Esophagus mucosa (tissue), 1 donor: ENCODE data around the gene RMND5B. TPM values are rescaled to one million over a fixed set of nuclear protein-coding genes. Genes with fewer than 3 reads are reported as not detected.
"Not testable (repeated sequence)": the region's sequence is repeated elsewhere in the genome, so short reads cannot be mapped to it uniquely, and the experiment has no call there.

ENCODE experiments used
- ATAC-seq: fragments of 200-7000 bp; cut with Tn5 transposase; one replicate; pipeline ENCODE4 v1.9.1; 2020
- total RNA-seq: library from RNA; stranded (reverse); gene quantifications from one replicate; pipeline ENCODE4 v1.2.4, GENCODE V29; 2023
- donor health status: DM: yes; HTN: yes; CAD: no.

RMND5B gene
- total RNA-seq, 1 donor from 2014 or later, result 71.5 TPM

DNA sequence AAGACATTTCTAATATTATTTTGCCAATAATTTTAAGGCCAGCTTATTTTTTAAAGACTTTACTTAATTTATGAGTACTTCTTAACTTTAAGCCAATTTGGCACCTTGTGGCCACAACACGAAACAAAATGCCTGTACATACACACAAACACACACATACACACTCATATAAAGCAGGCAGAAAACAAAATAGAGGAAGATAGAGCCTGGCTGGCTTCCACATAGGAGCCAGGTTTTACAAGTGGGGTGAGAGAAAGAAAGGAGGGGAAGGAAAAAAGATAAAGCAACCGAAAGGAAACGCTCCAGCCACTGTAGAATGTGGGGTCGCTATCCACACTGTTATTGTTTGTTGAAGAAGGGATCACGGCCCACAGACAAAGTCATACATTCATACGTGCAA lies 46.0 kb downstream of the RMND5B start:
- no peak for ATAC-seq

DNA sequence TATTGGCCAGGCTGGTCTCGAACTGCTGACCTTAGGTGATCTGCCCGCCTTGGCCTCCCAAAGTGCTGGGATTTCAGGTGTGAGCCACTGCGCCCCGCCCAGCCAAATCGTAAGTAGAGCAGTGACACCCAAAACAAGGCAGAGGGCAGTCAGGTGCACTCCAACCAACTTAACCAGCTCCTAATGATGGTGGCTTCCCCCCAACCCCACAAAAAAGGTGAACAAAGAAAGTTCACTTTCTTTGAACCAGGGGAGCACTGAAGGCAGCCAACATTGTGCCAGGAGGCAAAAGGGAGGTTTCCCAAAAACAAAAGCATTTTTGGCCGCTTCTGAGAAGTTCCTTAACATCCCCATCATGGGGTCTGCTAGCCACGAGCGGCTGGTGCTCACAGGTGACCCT lies 46.8 kb downstream of the RMND5B start:
- no peak for ATAC-seq

DNA sequence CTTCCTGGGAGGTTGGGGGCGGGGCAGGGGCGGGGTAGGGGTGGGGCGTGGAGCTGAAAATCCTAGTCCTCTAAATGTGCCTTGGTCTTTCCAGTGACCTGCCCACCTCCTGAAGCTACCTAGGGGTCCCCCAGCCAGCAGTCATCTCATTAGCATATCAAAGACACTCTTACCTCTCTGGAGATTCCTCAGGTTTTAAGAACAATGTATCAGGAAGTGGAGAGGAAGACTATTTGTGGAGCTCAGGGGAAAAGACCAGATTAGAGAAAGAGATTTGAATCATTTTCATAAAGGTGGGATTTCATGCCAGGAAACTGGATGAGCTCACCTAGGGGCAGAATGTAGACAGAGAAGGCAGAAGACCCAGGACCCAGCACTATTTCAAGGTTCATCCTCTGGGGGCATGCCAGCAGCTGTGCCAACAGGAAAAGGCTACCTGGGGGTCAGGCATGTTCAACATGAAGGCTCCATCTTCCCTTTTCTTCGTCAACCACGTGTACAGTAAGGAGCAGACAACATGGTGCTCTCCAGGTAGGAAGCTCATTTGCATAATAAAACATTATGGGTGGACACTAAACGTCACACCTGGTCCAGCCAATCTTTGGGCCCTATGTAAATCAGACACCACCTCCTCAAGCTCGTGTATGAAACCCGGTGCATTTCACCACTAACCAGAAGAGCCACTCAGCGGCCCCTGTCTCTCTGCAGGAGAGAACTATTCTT lies 49.5 kb downstream of the RMND5B start:
- ATAC-seq, result no peak

DNA sequence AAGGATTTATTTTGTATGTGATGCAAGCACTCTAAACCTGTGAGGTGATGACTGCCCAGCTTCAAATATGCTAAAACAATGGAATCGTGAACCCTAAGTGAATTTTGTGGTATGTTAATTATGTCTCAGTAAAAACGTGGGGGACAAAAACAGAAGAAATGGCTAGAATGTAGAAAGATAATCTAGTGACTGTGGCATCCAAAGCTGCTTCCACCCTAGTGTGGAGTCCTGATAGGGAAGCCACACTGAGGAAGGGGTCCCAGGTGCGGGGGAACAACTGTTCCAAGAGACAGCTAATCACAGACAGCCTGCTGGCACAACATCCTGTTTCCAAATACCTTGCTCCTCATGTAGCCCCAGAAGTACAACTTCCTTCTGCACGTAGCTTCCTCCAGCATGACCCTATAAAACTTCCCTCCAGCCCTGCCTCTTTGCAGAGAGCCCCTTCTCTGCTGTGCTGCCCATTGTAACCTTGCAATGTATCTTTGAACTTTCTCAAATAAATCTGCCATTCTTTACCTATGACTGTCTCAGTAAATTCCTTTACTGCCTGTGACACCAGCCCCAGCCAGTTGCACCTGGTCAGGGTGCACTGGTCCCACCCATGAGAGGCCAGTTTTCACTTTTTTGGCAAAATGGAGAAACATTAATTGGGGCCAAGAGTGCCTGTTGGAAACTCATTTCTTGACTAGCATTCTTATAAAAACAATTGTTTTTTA lies 51.5 kb downstream of the RMND5B start:
- no peak for ATAC-seq

DNA sequence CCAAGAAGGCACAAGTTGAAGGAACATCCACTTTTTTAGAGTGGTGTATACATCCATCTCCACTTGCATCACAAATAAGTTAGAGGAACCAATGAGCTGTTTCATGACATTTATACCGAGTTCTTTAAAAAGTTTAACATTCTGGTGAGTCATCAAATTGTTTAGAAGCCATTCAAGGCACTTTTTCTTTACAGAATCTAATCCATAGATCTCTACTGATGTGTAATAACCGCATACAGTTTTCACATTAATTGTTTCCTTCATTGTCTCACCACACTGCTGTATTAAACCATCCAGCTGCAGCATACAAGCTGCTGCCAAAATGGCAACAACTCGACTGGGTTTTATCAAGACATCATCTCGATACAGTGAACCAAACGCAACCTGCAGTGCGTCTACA lies 55.6 kb downstream of the RMND5B start:
- peak; percentile 62 for ATAC-seq

DNA sequence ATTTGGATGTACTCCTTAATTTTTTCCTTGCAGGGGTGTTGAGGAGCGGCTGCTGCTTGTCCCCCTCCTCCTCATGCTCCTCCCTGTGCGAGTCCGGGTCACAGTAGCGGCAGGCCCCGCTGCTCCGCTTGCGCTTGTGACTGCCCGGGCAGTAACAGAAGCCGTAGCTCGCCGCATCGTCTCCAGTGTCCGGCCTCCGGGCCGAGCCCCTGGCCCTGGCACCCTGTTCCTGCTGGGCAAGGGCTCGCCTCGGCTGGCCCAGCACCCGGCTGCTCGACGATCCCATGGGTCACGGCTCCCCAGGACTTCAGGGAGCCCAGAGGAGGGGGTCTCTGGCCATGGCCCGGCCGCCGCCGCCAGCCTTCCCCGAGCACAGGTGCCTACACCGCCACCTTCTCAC lies 56.2 kb downstream of the RMND5B start, which contains the start of gene GMCL2:
Gene GMCL2, minus strand, starts transcription at position 358 of the 400 bp plus-strand sequence. Its CDS starts 72 bp downstream, at position 286.
- ATAC-seq, result no peak

DNA sequence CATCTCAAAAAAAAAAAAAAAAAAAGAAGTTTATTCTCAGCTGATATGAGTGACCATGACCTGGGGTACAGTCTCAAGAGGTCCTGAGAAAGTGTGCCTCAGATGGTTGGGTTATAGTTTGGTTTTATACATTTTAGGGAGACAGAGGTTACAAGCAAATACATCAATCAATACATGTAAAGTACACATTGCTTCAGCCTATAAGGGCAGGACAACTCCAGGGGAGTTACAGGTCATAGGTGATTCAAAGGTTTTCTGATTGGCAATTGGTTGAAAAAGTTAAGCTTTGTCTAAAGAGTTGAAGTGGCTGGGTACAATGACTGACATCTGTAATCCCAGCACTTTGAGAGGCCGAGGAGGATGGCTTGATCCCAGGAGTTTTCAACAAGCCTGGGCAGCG lies 58.6 kb downstream of the RMND5B start:
- ATAC-seq, result no peak

DNA sequence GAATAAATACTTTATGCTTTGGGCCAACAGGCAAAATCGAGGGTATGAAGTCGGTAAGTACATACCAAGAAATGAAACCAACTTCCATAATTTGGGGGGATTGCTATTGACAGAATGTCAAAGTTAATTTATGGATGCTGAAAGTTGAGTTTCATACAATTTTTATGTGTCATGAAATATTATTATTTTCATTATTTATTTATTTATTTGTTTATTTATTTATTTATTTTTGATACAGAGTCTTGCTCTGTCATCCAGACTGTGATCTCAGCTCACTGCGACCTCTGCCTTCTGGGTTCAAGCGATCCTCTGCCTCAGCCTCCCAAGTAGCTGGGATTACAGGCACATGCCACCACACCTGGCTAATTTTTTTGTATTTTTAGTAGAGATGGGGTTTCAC lies 60.8 kb downstream of the RMND5B start:
- no peak for ATAC-seq

DNA sequence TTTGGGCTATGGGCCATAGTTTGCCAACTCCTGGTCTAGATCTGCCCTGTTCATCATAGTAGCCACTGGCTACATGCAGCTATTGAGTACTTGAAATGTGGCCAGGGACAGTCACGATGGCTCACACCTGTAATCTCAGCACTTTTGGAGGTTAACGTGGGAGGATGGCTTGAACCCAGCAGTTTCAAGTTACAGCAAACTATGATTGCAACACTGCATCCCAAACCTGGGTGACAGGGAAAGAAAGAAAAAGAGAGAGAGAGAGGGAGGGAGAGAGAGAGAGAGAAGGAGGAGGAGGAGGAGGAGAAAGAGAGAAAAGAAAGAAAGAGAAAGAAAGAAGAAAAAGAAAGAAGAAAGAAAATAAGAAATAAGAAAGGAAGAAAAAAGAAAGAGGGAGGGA lies 61.4 kb downstream of the RMND5B start:
- ATAC-seq, result peak; percentile 89

DNA sequence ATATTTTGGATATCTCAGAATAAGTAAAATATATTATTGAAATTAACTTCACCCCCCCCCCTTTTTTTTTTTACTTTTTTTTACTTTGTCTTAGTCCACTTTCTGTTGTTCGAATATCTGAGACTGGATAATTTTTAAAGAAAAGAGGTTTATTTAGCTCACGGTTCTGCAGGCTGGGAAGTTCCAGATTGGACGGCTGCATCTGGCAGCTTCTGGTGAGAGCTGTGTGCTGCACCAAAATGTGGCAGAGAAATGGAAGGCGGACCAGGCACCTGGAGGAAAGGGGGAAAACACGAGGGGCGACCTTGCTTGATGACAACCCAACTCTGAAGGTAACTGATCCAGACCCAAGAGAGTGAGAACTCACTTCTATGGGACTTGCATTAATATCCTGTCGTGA lies 62.0 kb downstream of the RMND5B start:
- ATAC-seq, result no peak

DNA sequence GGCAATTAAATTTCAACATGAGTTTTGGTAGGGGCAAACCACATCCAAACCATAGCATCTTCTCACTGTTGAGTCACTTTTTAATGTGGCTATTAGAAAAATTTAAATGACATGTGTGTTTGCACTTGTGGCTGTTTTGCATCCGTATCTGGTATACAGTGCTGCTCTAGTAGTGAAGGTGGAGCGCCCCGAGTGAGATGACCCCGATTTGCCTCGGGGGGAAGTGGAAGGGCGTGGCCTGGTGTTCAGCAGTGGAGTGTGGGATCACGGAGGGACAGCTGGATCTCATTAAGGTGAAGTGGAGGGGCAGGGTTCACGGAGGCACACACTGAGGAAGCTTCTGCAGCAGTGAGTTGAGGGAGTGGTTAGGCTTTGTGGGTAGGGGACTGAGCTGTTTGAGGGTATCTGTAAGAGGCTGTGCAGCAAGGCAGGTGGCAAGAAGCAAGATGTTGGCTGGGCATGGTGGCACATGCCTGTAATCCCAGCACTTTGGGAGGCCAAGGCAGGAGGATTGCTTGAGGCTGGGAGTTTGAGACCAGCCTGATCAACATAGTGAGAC lies 62.5 kb downstream of the RMND5B start:
- ATAC-seq, result no peak

DNA sequence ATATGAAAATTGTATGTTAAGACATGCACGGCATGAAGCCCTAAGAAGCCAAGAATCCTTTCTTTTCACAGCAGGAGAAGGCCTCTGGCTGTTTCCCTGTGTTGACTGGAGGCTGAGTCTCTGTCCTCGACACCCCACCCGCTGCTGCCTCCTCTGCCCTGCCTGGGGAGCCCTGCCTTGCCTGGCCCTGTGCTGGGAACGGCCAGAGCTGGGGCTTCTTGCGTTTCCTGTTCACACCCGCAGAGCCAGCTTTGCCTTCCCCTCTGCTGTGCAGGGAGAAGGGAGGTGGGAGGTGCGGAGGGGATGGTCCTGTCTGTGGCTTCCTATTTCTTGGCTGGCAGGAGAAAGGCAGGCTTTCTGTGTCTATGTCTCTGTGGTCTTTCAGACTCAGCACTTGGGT lies 63.2 kb downstream of the RMND5B start:
- peak; percentile 45 for ATAC-seq

DNA sequence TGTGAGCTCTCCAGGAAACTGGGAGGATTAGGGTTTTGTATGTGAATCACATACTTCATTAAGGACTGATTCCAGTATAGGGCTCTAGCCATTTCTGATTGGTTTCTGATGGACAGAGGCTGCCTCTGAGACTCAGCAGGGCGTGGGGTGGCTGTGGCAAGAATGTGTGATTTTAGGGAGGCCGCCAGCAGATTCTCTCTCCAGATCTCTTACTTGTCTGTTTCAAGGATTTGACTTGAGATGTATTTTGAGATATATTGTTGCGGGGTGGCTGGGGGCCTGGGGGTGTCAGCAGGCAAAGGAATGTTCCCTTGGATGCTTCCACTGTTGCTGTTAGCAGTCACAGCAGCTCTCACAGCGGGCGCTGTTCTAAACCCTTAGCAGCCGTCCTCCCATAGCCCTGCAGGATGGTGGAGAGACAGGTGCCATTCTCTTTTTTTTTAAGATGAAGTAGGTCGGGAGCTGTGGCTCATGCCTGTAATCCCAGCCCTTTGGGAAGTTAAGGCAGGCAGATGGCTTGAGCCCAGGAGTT lies 65.5 kb downstream of the RMND5B start:
- no peak for ATAC-seq

DNA sequence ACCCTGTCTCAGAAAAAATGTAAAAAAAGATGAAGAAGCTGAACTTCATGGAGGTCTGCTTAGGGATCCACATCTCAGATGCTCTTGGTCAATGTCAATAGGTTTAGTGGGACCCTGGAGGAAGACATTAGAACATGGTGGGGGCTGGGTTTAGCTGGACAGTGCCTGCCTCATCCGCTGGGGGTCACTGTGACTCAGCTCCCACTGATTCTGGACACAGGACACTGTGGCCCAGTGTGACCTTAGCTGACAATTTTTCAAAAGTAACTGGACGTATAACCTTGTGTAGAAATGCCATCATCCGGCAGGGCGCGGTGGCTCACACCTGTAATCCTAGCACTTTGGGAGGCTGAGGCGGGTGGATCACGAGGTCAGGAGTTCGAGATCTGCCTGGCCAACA lies 66.2 kb downstream of the RMND5B start:
- no peak for ATAC-seq

DNA sequence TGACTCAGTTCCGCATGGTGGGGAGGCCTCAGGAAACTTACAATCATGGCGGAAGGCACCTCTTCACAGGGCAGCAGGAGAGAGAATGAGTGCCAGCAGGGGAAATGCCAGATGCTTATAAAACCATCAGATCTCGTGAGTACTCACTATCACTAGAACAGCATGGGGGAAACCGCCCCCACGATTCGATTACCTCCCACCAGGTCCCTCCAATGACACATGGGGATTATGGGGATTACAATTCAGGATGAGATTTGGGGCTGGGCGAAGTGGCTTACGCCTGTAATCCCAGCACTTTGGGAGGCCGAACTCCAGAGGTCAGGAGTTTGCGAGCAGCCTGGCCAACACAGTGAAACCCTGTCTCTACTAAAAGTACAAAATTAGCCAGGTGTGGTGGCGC lies 67.3 kb downstream of the RMND5B start:
- ATAC-seq, result not testable (repeated sequence)

DNA sequence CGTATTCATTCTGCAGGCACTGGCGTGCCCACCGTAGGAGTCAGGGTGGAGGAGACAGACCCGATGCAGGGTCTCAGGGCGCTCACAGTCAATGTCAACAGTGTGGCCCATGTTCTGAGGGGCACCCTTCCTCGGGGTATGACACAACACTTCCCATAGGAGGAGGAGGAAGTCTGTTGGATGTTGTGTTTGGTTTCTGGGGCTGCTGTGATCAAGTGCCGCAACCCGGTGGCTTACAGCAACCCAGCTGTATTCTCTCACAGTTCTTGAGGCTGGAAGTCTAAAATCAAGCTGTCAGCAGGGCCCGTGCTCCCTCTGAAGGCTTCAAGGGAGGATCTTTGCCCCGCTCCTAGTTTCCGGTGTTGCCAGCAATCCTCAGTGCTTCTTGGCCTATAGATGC lies 67.9 kb downstream of the RMND5B start:
- ATAC-seq, result no peak

DNA sequence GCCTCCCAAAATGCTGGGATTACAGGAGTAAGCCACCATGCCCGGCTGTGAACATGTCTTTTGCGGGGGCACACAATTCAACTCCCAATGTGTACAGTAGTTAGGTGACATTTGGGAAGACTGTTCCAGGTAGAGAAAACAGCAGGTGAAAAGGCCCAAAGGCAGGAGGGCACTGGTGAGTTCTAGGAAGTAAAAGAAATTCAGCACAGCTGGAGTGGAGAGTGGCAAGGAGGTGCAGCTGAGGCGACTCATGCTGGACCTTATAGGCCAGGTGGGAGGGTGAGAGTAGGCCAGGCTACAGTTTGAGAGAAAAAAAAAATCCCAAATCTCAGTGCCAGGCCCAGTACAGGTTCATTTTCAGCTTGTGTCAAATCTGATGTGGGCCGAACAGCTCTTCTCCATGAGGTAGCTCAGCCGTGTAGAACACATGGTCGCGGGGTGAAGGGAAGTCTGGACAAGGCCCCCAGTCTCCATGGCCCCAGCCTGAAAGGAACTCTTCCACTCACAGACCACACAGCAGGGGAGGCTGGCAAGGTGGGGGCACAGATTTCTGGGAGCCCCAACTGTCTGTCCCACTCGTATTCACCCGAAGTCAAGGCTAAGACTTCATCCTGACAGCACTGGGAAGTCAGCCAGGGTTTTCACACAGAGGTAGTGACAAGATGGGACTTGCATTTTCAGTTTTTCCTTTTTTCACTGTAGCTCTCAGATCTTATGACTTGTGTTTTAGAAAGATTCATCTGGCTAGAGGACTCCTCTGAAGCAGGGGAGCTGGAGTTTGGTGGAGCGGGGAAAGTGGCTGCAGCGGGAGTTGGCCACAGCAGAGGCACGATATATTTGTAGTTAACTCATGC lies 69.0 kb downstream of the RMND5B start:
- ATAC-seq, result peak; percentile 7

Other genes starting within 250 kb of the RMND5B start
- not detected for gene PROP1, start 134.8 kb upstream of the RMND5B start, total RNA-seq
- 16.5 TPM for gene N4BP3, start 17.5 kb upstream of the RMND5B start, total RNA-seq
- 179 TPM for gene NHP2, start 22.9 kb downstream of the RMND5B start, total RNA-seq
- not detected for gene GMCL2, start 56.4 kb downstream of the RMND5B start, total RNA-seq
- 153 TPM for gene HNRNPAB, start 73.5 kb downstream of the RMND5B start, total RNA-seq
- gene PHYKPL, start 101.8 kb downstream of the RMND5B start, total RNA-seq, result 26.8 TPM